ENCODE results near the gene CIAO2B. TPM values are rescaled to one million over a fixed set of nuclear protein-coding genes. Genes with fewer than 3 reads are reported as not detected.

The CIAO2B gene
- total RNA-seq, 1 experiment from 2014 or later: 83.0 TPM

DNA sequence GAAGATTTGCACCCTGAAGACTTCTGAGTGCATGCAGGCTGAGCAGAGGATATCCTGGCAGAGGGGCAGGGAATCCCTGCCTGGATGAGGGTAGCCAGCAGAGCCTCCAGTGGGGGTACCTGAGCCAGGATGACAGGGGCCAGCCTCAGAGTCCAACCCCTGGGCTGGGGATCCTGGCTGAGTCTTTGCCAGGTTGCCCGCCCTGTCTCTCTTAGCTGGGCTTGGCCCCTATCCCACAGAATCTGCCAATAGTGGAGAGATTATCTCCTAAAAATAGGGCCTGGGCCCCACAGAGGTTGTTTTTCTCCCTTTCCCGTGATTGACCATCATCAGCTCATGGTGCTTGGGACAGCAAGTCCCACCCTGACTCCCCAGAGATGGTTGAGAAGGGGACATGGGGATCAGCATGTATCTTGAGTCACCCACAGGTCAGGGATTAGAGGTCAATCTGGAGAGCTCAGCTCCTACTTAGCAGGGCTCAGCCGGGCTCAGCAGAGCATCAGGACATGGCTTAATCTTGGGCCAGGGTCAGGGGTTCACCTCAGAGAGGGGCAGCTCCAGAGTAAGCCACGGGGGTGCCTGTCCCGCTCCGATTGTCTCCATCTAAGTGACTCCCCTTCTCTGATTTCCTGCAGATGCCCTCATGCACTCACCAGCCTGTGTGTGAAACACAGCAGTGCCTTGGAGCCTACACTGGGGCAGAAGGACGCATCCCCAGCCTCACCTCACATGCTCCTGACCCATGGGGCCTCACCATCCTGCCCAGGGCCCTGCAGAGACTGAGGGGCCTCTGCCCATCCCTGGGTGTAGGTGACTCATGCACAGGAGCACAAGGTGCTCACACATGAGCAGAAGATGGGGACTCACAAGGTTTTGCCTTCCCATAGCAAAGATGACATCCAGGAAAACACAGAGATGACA lies 27.0 kb downstream of the CIAO2B start:
- no peaks in the 10 kb centered on the region for H3K9me3 Mint-ChIP-seq
- H2BK5ac ChIP-seq (ENCODE audit: insufficient read length, low read length): no peak overlapping the region
- H2BK15ac ChIP-seq (ENCODE audit: low read depth, low read length): no peak overlapping the region
- H3K27me3 Mint-ChIP-seq (ENCODE audit: low read depth): peaks cover 26% of the 10 kb centered on the region
- no peak overlapping the region for H2BK120ac ChIP-seq (ENCODE audit: low read depth, low read length, poor library complexity, severe bottlenecking)
- no peaks in the 10 kb centered on the region for H3K79me1 ChIP-seq (ENCODE audit: insufficient read depth, low read depth, low read length, poor library complexity, severe bottlenecking)
- H3K56ac ChIP-seq (ENCODE audit: insufficient read length, low read depth, low read length): no peak overlapping the region
- no peak overlapping the region for H3K4me3 Mint-ChIP-seq
- H3K27ac Mint-ChIP-seq: no peak overlapping the region
- H4K20me1 ChIP-seq (ENCODE audit: control insufficient read depth, insufficient read depth, insufficient read length): no peaks in the 10 kb centered on the region
- no peaks in the 10 kb centered on the region for H3K9me3 ChIP-seq (ENCODE audit: control insufficient read depth, low read depth, low read length)
- DNase-seq: no peak
- H3K27me3 ChIP-seq (ENCODE audit: insufficient read depth, low read length): no peaks in the 10 kb centered on the region
- WGBS (ENCODE audit: extremely low coverage, insufficient read length, low lambda C conversion rate): no CpG with 5 or more reads among the region's 7 CpGs
- H3K9ac ChIP-seq (ENCODE audit: extremely low read depth, insufficient read length, low read length): no peak overlapping the region
- no peaks in the 10 kb centered on the region for H3K79me2 ChIP-seq (ENCODE audit: insufficient read depth, low read length)
- no peak overlapping the region for H2AK5ac ChIP-seq (ENCODE audit: insufficient read length, low read length)
- H4K91ac ChIP-seq (ENCODE audit: insufficient read length, low read depth, low read length): no peak overlapping the region
- TF ChIP-seq, protein P1, sequence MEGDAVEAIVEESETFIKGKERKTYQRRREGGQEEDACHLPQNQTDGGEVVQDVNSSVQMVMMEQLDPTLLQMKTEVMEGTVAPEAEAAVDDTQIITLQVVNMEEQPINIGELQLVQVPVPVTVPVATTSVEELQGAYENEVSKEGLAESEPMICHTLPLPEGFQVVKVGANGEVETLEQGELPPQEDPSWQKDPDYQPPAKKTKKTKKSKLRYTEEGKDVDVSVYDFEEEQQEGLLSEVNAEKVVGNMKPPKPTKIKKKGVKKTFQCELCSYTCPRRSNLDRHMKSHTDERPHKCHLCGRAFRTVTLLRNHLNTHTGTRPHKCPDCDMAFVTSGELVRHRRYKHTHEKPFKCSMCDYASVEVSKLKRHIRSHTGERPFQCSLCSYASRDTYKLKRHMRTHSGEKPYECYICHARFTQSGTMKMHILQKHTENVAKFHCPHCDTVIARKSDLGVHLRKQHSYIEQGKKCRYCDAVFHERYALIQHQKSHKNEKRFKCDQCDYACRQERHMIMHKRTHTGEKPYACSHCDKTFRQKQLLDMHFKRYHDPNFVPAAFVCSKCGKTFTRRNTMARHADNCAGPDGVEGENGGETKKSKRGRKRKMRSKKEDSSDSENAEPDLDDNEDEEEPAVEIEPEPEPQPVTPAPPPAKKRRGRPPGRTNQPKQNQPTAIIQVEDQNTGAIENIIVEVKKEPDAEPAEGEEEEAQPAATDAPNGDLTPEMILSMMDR (conservative IDR thresholded peaks at IDR 0.05): no peak
- H3K23me2 ChIP-seq (ENCODE audit: insufficient read length, low read depth, low read length, poor library complexity, severe bottlenecking): no peaks in the 10 kb centered on the region
- no peak overlapping the region for H3K4ac ChIP-seq (ENCODE audit: low read depth, low read length)
- no peak overlapping the region for H3K14ac ChIP-seq (ENCODE audit: insufficient read depth, low read length)
- no peak overlapping the region for H3K23ac ChIP-seq (ENCODE audit: insufficient read length, low read depth, low read length)
- no peak overlapping the region for H3K4me2 ChIP-seq (ENCODE audit: insufficient read depth, insufficient read length, low read length)
- peaks cover 2 to 15% of the 10 kb centered on the region in 2 experiments; a peak in 3 of 4 replicates for H3K4me1 Mint-ChIP-seq
- H2BK12ac ChIP-seq (ENCODE audit: insufficient read length, low read depth, low read length): no peak overlapping the region
- H2AFZ ChIP-seq (ENCODE audit: low read length): no peak overlapping the region
- no peak overlapping the region for H3K18ac ChIP-seq (ENCODE audit: insufficient read length, low read depth, low read length)
- H4K5ac ChIP-seq (ENCODE audit: insufficient read length, low read depth, low read length): no peak overlapping the region
- no peak overlapping the region for H2BK20ac ChIP-seq (ENCODE audit: low read depth, low read length, poor library complexity, severe bottlenecking)
- H3K27ac ChIP-seq (ENCODE audit: insufficient read length, low read depth, low read length): no peak overlapping the region
- no peak overlapping the region for H4K8ac ChIP-seq (replicated peaks; ENCODE audit: insufficient read length, low read depth, low read length)
- H3K4me1 ChIP-seq (ENCODE audit: insufficient read depth, low read length): no peaks in the 10 kb centered on the region
- H3T11ph ChIP-seq (ENCODE audit: low read length): no peak overlapping the region
- H3K36me3 Mint-ChIP-seq (ENCODE audit: insufficient read depth in 1 of 3, low read depth in 3 of 3): no peaks in the 10 kb centered on the region
